GM12865 (cell line): ENCODE measurements around the gene SLC15A2.

Experiments
- DNase-seq: peaks from one replicate; pipeline ENCODE4 v3.0.0; 2010; ENCODE audit warnings: low read depth
- H3K4me3 ChIP-seq: 2 replicates; pipeline ENCODE4 v1.5.1; 2011; ENCODE audit warnings: mild to moderate bottlenecking, low read depth, low read length, control low read depth
- CTCF ChIP-seq: IDR thresholded peaks from 2 replicates; pipeline ENCODE4 v1.5.1; 2011; ENCODE audit warnings: low read length, control low read depth, low read depth, inconsistent platforms; ENCODE audit not compliant: insufficient read depth; ENCODE audit errors: missing control alignments

Gene SLC15A2

GRCh38 chr3:121963608-121964007 is 69.4 kb downstream of the SLC15A2 start:
- H3K4me3 ChIP-seq: no peak overlapping the region
- no peak for TF ChIP-seq CTCF
- no peak for DNase-seq

GRCh38 chr3:121969631-121970030 is 75.4 kb downstream of the SLC15A2 start:
- no peak for TF ChIP-seq CTCF
- no peak for DNase-seq
- no peak overlapping the region for H3K4me3 ChIP-seq

- no peak for DNase-seq
- no peak for TF ChIP-seq CTCF
- H3K4me3 ChIP-seq: no peak overlapping the region
Observed at GRCh38 chr3:121970047-121970446, 75.8 kb downstream of the SLC15A2 start.

- DNase-seq: no peak
- no peak for TF ChIP-seq CTCF
- no peak overlapping the region for H3K4me3 ChIP-seq
Observed at GRCh38 chr3:121974601-121975111, 80.5 kb downstream of the SLC15A2 start.

GRCh38 chr3:121975702-121976302 is 81.6 kb downstream of the SLC15A2 start:
- TF ChIP-seq CTCF: peak; percentile 7
- H3K4me3 ChIP-seq: no peak overlapping the region
- DNase-seq: no peak

- H3K4me3 ChIP-seq: no peak overlapping the region
- TF ChIP-seq CTCF: no peak
- no peak for DNase-seq
Observed at GRCh38 chr3:121976727-121977126, 82.5 kb downstream of the SLC15A2 start.

GRCh38 chr3:121979246-121979645 is 85.0 kb downstream of the SLC15A2 start:
- TF ChIP-seq CTCF: no peak
- no peak overlapping the region for H3K4me3 ChIP-seq
- peak; percentile 37 for DNase-seq
